Anterior cingulate cortex (tissue), 58 donors: ENCODE results near the gene GREB1L.
"Not testable (repeated sequence)": the region's sequence is repeated elsewhere in the genome, so short reads cannot be mapped to it uniquely, and the experiment has no call there.

Experiments
- DNase-seq, 58 donors: peaks; one replicate each; lab custom pipeline; 2025; lab: John Stamatoyannopoulos, UW

GREB1L gene

GRCh38 chr18:21242141-21242779, at the start of gene GREB1L:
GREB1L (plus strand) TSS chr18:21242232; CDS start chr18:21383519, 141,287 bp downstream.
- peak in 40 of 58 donors; percentile 7 to 62 (median 34) for DNase-seq

GRCh38 chr18:21192308-21192624, 49.8 kb upstream of the GREB1L start:
- no peak for DNase-seq

- DNase-seq: peak in 1 of 58 donors; percentile 29
Measured at GRCh38 chr18:21194871-21195771, 46.9 kb upstream of the GREB1L start.

GRCh38 chr18:21196426-21196825, 45.6 kb upstream of the GREB1L start:
- no peak for DNase-seq

- DNase-seq: no peak
Measured at GRCh38 chr18:21203126-21203525, 38.9 kb upstream of the GREB1L start.

GRCh38 chr18:21203542-21204241, 38.3 kb upstream of the GREB1L start:
- DNase-seq: no peak

GRCh38 chr18:21205695-21206094, 36.3 kb upstream of the GREB1L start:
- DNase-seq: no peak

GRCh38 chr18:21210278-21210677, 31.8 kb upstream of the GREB1L start:
- DNase-seq: no peak

- no peak for DNase-seq
Measured at GRCh38 chr18:21210784-21211183, 31.2 kb upstream of the GREB1L start.

- DNase-seq: not testable (repeated sequence)
Measured at GRCh38 chr18:21214409-21214808, 27.6 kb upstream of the GREB1L start.

- DNase-seq: no peak
Measured at GRCh38 chr18:21215490-21215889, 26.5 kb upstream of the GREB1L start.

- no peak for DNase-seq
Measured at GRCh38 chr18:21218862-21219261, 23.2 kb upstream of the GREB1L start.

- no peak for DNase-seq
Measured at GRCh38 chr18:21230436-21230835, 11.6 kb upstream of the GREB1L start.

GRCh38 chr18:21241301-21242048, 557 bp upstream of the GREB1L start:
- DNase-seq: peak in 11 of 58 donors; percentile 5 to 30 (median 10)

- peak in 14 of 58 donors; percentile 5 to 49 (median 28) for DNase-seq
Measured at GRCh38 chr18:21242780-21243401, 859 bp downstream of the GREB1L start.

- no peak for DNase-seq
Measured at GRCh38 chr18:21254576-21254975, 12.5 kb downstream of the GREB1L start.

- no peak for DNase-seq
Measured at GRCh38 chr18:21255211-21255610, 13.2 kb downstream of the GREB1L start.

- no peak for DNase-seq
Measured at GRCh38 chr18:21257386-21257785, 15.4 kb downstream of the GREB1L start.

GRCh38 chr18:21260621-21261020, 18.6 kb downstream of the GREB1L start:
- DNase-seq: no peak

- DNase-seq: no peak
Measured at GRCh38 chr18:21261352-21261751, 19.3 kb downstream of the GREB1L start.
